Lower leg skin (tissue), 4 donors: Measurements from ENCODE around the gene COBL. TPM values are rescaled to one million over a fixed set of nuclear protein-coding genes. Genes with fewer than 3 reads are reported as not detected.

Experiments
- DNase-seq, 2 donors: peaks; one replicate each; pipeline ENCODE4 v3.0.0-alpha.2; 2019; ENCODE audit warnings: low spot score in 2 of 2
- H3K4me3 ChIP-seq: fragments of 200-600 bp; sonication (generic); 2 replicates; pipeline ENCODE4 v1.5.1; 2017; ENCODE audit warnings: mild to moderate bottlenecking, low read depth; ENCODE audit not compliant: poor library complexity, severe bottlenecking
- POLR2A ChIP-seq, 2 donors: fragments of 450-650 bp; IDR thresholded peaks; one replicate each; pipeline ENCODE4 v1.6.1; 2016 to 2017; ENCODE audit warnings: antibody characterized with exemption in 2 of 2, mild to moderate bottlenecking in 1 of 2, moderate library complexity in 1 of 2
- WGBS, 2 donors: methylation state at CpG; one replicate each; pipeline ENCODE4 v1.1.5; 2018; 5-methylcytosine and 5-hydroxymethylcytosine counted together
- intact Hi-C: fragments of 100-400 bp; cut with DNase I; formaldehyde crosslinking; loops from one replicate; pipeline ENCODE4 v1.15.0; 2023; ENCODE audit warnings: low total_unique reads
- total RNA-seq, 4 donors: library from RNA; depleted of rRNA; stranded (reverse); fragments of >200 nt; gene quantifications; one replicate each; pipeline ENCODE4 v1.1.0, GENCODE V29; 2016
- TF ChIP-seq, protein P1 (sequence below), 3 donors: fragments of 450-650 bp; IDR thresholded peaks; one replicate each; pipeline ENCODE4 v1.5.1; 2016; ENCODE audit warnings: antibody characterized with exemption in 3 of 3, mild to moderate bottlenecking in 3 of 3, moderate library complexity in 2 of 3

The COBL gene
- total RNA-seq, 4 donors from 2014 or later: 40.2 to 94.1 (median 66.5) TPM

DNA sequence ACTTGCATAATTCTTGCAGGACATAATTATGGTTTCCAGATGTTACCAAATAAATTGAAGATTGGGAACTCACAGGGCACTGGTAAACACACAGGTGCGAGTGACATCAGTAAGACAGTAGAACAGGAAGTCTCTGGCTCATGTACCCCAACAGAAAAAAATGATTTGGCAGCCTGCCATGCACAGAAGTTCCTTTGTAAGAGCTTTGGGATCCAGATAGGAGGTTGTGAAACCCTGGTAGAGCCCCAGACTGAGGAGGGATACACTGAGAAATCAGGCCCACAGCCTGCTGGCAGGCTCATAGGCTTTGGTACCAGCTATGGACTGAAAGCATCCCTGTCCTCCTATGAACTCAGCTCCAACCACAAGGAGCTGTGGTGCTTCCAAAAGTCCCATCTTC lies 118.0 kb downstream of the COBL start:
- TF ChIP-seq, protein P1, sequence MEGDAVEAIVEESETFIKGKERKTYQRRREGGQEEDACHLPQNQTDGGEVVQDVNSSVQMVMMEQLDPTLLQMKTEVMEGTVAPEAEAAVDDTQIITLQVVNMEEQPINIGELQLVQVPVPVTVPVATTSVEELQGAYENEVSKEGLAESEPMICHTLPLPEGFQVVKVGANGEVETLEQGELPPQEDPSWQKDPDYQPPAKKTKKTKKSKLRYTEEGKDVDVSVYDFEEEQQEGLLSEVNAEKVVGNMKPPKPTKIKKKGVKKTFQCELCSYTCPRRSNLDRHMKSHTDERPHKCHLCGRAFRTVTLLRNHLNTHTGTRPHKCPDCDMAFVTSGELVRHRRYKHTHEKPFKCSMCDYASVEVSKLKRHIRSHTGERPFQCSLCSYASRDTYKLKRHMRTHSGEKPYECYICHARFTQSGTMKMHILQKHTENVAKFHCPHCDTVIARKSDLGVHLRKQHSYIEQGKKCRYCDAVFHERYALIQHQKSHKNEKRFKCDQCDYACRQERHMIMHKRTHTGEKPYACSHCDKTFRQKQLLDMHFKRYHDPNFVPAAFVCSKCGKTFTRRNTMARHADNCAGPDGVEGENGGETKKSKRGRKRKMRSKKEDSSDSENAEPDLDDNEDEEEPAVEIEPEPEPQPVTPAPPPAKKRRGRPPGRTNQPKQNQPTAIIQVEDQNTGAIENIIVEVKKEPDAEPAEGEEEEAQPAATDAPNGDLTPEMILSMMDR (IDR thresholded peaks at IDR 0.05): no peak
- no peak for TF ChIP-seq POLR2A (IDR thresholded peaks at IDR 0.05)
- H3K4me3 ChIP-seq: no peak overlapping the region
- no peak for DNase-seq
- 45 to 50% methylated on average over 1 of the region's 1 CpG for WGBS, 2 donors
- intact Hi-C loops: no loop called here

DNA sequence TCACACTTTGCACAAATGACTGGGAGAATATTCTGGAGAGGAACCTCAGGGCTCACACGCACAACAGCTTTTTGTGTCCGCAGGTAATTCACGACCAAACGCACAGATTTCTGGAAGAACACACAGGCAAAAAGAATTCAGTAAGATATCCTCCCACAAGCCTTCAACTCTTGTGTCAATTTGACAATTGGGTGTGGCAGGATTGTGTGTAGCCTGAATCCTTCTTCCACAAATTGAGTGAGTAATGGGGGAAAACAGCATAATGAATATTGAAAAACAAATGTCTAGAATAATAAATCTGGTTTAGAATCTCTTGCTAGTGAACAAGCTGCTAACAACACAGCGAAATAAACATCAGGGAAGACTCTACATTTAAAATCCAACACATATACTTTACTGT lies 125.6 kb downstream of the COBL start:
- WGBS, 2 donors: 90 to 91% methylated on average over 5 of the region's 5 CpGs
- no peak for DNase-seq
- intact Hi-C loops: no loop called here
- TF ChIP-seq POLR2A (IDR thresholded peaks at IDR 0.05): no peak
- H3K4me3 ChIP-seq: no peak overlapping the region

DNA sequence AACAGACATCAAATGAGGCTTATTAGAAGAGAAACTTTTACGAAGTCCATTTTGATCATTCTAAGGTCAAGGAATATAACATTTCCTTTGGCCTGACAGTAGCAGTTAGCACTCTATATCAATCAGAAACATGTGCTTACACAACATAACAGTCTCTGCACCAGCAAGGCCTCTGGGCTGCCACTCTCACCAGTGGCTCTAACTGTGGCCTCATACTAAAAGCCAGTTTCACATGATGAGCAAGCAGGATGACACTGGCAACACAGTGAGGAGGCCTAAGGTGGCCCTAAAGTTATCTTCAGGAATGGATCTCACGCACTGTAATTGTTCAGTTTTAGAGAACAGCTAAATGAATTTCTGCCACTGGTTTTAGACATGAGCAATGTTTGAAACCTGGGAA lies 126.8 kb downstream of the COBL start:
- intact Hi-C loops: no loop called here
- 50 to 85% methylated on average over 2 of the region's 2 CpGs for WGBS, 2 donors
- TF ChIP-seq POLR2A (IDR thresholded peaks at IDR 0.05): no peak
- TF ChIP-seq, protein P1 (IDR thresholded peaks at IDR 0.05): no peak
- DNase-seq: no peak
- no peak overlapping the region for H3K4me3 ChIP-seq

DNA sequence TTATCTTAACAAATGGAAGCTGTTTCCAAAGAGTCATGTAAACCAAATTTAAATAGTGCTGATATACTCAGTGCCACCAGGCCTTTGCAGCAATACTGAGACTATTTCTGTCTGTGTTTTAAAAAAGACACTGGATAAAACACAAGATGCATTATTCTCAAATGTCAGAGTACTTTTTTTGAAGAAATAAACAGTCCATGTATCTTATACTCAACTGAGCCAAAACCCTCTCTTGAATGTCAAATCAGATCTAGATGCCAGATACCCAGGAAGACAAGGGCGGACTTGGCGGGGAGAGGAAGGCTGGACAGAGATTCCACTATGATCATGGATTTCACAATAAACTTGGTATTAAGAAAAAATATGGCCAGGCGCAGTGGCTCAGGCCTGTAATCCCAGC lies 127.6 kb downstream of the COBL start:
- TF ChIP-seq, protein P1 (IDR thresholded peaks at IDR 0.05): no peak
- TF ChIP-seq POLR2A (IDR thresholded peaks at IDR 0.05): no peak
- intact Hi-C loops: no loop called here
- 81 to 89% methylated on average over 3 of the region's 3 CpGs for WGBS, 2 donors
- DNase-seq: no peak
- H3K4me3 ChIP-seq: no peak overlapping the region

DNA sequence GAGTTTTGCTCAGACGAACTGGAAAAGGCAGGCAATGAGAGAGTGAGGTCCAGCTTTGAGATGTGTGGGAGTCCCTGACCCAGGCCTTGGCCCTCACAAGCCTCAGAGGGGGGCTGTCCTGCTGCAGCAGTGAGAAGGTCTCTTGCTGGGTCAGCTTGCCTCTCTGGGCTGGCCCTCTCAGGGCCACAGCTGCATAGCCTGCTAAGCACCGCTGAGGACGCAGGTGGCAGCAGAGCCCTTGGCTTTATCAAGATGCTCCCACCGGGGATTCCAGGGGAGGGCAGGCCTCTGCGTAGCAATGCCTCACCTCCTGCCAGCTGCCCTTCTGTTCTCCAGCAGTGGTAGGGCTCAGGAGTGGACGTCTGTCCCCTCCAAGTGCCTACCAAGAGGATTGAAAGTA lies 128.7 kb downstream of the COBL start:
- intact Hi-C loops: no loop called here
- TF ChIP-seq, protein P1 (IDR thresholded peaks at IDR 0.05): no peak
- no peak for TF ChIP-seq POLR2A (IDR thresholded peaks at IDR 0.05)

DNA sequence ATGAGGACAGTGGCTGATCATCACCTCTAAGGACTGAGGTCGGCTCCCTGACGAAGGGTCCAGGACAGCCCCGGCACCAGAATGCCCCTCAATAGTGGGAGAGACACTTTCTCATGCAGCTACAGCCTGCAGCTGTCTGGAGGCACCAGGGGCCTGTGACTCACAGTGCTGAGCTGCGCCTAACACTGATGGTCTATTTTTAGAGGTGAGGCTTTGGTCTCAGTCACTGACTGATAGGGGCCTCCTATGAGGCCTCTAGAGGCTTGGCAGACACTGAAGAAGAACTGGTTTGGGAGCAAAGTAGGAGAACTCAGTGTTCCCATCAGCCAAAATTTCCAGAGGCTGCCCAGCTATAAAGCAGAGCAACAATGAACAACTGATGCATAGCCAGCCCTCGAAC lies 130.1 kb downstream of the COBL start:
- no peak for TF ChIP-seq POLR2A (IDR thresholded peaks at IDR 0.05)
- TF ChIP-seq, protein P1 (IDR thresholded peaks at IDR 0.05): no peak
- WGBS, 2 donors: 40 to 55% methylated on average over 5 of the region's 5 CpGs
- no peak for DNase-seq
- intact Hi-C loops: no loop called here
- H3K4me3 ChIP-seq: no peak overlapping the region

More for the DNA sequence above, 128.7 kb downstream of the COBL start:
- no peak for DNase-seq
- 56 to 63% methylated on average over 6 of the region's 6 CpGs for WGBS, 2 donors
- H3K4me3 ChIP-seq: no peak overlapping the region
